BLaER1 (cell line): Measurements from ENCODE around the gene FAM90A1.
"Not testable (repeated sequence)": the region's sequence is repeated elsewhere in the genome, so short reads cannot be mapped to it uniquely, and the experiment has no call there.

ENCODE experiments used
- H3K27ac ChIP-seq: shearing (Covaris generic); formaldehyde crosslinking; 2 replicates; pipeline ENCODE4 v1.8.1; 2022
- H3K27me3 ChIP-seq: shearing (Covaris generic); formaldehyde crosslinking; 2 replicates; pipeline ENCODE4 v1.8.1; 2022
- H3K36me3 ChIP-seq: shearing (Covaris generic); formaldehyde crosslinking; 2 replicates; pipeline ENCODE4 v1.8.1; 2022
- H3K4me1 ChIP-seq: shearing (Covaris generic); formaldehyde crosslinking; 2 replicates; pipeline ENCODE4 v1.8.1; 2022
- H3K4me2 ChIP-seq: shearing (Covaris generic); formaldehyde crosslinking; 2 replicates; pipeline ENCODE4 v1.8.1; 2022
- H3K4me3 ChIP-seq: shearing (Covaris generic); formaldehyde crosslinking; 2 replicates; pipeline ENCODE4 v1.8.1; 2022
- H3K9ac ChIP-seq: shearing (Covaris generic); formaldehyde crosslinking; 2 replicates; pipeline ENCODE4 v1.8.1; 2022
- H3K9me3 ChIP-seq: shearing (Covaris generic); formaldehyde crosslinking; 2 replicates; pipeline ENCODE4 v1.8.1; 2022
- H4K20me1 ChIP-seq: shearing (Covaris generic); formaldehyde crosslinking; 2 replicates; pipeline ENCODE4 v1.8.1; 2022

FAM90A1 gene, protein sequence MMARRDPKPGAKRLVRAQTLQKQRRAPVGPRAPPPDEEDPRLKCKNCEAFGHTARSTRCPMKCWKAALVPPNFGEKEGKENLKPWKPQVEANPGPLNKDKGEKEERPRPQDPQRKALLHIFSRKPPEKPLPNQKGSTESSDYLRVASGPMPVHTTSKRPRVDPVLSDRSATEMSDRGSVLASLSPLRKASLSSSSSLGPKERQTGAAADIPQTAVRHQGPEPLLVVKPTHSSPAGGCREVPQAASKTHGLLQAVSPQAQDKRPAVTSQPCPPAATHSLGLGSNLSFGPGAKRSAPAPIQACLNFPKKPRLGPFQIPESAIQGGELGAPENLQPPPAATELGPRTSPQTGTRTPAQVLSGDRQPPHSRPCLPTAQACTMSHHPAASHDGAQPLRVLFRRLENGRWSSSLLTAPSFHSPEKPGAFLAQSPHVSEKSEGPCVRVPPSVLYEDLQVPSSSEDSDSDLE

DNA sequence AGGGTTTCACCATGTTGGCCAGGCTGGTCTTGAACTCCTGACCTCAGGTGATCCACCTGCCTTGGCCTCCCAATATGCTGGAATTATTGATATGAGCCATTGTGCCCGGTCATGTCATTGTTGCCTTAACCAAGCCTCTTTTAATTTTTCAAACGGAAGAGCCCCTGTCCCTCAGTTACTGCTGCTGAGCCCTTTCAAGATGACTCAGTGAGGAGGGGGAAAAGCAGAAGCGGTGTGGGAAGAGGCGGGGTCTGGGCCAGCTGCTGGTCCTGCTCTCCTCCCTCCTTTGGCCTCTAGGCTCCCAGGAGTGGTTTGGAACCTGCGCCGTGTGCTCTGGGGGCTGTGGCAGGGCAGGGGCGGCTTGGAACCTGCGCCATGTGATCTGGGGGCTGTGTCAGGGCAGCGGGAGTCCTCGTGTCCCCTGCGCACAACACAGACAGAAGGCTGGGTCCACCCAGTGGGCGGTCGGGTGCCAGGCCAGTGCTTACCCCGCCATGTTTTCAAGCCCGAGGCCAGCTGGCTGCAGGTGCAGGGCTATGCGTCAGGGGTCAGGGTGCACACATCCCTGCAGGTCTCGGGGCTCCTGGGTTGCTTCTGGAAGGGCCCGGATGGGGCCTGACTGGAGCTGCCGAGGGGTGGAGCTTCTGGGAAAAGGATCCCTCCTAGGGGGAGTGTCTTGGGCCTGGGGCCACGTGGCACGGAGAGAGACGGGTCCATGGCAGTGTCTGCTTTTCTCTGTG, at the start of gene FAM90A1:
Gene FAM90A1, minus strand, starts transcription at position 627 of the 740 bp plus-strand sequence. CDS start 2,786 bp downstream, outside the sequence.
- H3K4me2 ChIP-seq, result peak within 1 kb of the TSS; percentile 82
- peak within 1 kb of the TSS; percentile 64 for H3K4me3 ChIP-seq
- not testable (repeated sequence) for H4K20me1 ChIP-seq, H3K9me3 ChIP-seq, H3K36me3 ChIP-seq, H3K27me3 ChIP-seq
- H3K27ac ChIP-seq, result peak within 1 kb of the TSS; percentile 56
- H3K4me1 ChIP-seq, result peaks cover 26% of the 10 kb centered on the region
- H3K9ac ChIP-seq, result peak within 1 kb of the TSS; percentile 69

DNA sequence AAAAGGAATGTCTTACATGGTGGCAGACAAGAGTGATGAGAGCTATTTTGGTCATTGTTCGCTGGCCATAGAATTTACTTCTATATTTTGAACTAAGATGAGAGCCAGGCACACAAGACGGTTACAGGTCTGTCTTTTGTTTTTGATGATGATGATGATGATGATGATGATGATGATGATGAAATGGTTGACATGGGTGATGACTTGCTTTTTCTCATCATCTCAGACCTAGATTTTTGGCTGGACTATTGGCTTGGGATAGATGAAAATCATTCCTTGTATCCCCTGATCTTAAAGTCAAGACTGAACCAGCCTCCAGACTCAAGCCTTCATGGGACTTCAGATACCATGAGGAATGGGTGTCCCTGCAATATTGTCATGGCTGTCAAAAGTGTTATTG, 49.0 kb upstream of the FAM90A1 start:
- H3K9ac ChIP-seq, H3K36me3 ChIP-seq, H3K4me2 ChIP-seq, H3K4me1 ChIP-seq, H3K27me3 ChIP-seq, H4K20me1 ChIP-seq, H3K27ac ChIP-seq, H3K9me3 ChIP-seq, H3K4me3 ChIP-seq: not testable (repeated sequence)

GRCh38 chr12:8266706-8267105, 39.3 kb upstream of the FAM90A1 start:
- not testable (repeated sequence) for H3K27me3 ChIP-seq, H3K36me3 ChIP-seq, H3K27ac ChIP-seq, H3K4me3 ChIP-seq, H3K4me2 ChIP-seq, H3K9ac ChIP-seq, H3K4me1 ChIP-seq, H4K20me1 ChIP-seq, H3K9me3 ChIP-seq

DNA sequence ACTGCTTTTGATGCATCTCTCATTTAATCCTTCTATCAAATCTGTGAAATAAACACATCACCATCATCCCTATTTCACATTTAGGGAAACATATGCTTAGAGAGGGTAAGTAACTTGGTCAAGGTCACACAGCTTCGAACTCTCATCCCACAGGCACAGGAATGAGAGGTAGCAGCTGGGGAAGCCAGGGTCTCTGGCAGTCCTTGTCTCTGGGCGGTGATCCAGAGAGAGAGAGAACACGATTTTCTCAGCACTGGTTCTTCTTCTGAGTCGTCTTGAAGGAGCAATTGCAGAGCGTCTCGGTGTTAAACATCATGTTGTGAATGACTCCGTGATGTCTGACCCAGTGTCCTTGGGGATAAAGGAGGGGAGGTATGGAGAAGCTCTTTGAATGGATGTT, 36.8 kb upstream of the FAM90A1 start:
- not testable (repeated sequence) for H3K4me1 ChIP-seq, H3K27me3 ChIP-seq, H3K4me3 ChIP-seq, H3K9ac ChIP-seq, H3K27ac ChIP-seq, H3K9me3 ChIP-seq, H4K20me1 ChIP-seq, H3K36me3 ChIP-seq, H3K4me2 ChIP-seq

GRCh38 chr12:8261111-8261554, 33.7 kb upstream of the FAM90A1 start:
- not testable (repeated sequence) for H3K9ac ChIP-seq, H3K4me3 ChIP-seq, H3K27ac ChIP-seq, H4K20me1 ChIP-seq, H3K27me3 ChIP-seq, H3K36me3 ChIP-seq, H3K4me2 ChIP-seq, H3K9me3 ChIP-seq, H3K4me1 ChIP-seq

- not testable (repeated sequence) for H3K9ac ChIP-seq, H4K20me1 ChIP-seq, H3K9me3 ChIP-seq, H3K4me1 ChIP-seq, H3K27ac ChIP-seq, H3K4me3 ChIP-seq, H3K27me3 ChIP-seq, H3K36me3 ChIP-seq
- H3K4me2 ChIP-seq, result peak overlapping the region; percentile 47
These were observed 28.9 kb upstream of the FAM90A1 start for GRCh38 chr12:8256356-8256755.

DNA sequence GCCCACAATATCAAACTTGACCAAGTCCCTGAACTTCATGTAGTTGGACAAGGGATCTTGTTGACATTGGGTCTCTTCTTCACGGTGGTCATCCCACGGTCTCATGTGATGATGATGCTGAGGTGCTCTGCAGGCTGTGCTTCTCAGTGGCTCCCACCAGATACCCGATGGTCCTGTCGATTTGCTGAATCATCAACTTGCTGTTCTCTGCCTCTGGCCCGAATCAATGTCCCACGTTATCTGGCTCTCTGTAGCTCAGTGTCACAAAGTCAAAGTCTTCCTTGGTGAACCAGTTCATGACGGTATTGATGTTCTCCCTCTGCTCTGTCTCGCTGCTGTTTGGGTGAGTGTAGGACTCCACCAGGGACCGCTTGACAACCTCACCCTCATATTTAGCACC, 27.3 kb upstream of the FAM90A1 start:
- not testable (repeated sequence) for H3K4me3 ChIP-seq, H3K9me3 ChIP-seq, H3K27me3 ChIP-seq, H4K20me1 ChIP-seq, H3K36me3 ChIP-seq, H3K27ac ChIP-seq, H3K4me2 ChIP-seq, H3K9ac ChIP-seq, H3K4me1 ChIP-seq

GRCh38 chr12:8252056-8252818, 24.8 kb upstream of the FAM90A1 start:
- H3K36me3 ChIP-seq, H3K27ac ChIP-seq, H3K4me2 ChIP-seq, H3K27me3 ChIP-seq, H3K4me1 ChIP-seq, H3K9ac ChIP-seq, H3K9me3 ChIP-seq, H3K4me3 ChIP-seq, H4K20me1 ChIP-seq: not testable (repeated sequence)

GRCh38 chr12:8251616-8252015, 24.2 kb upstream of the FAM90A1 start:
- not testable (repeated sequence) for H3K4me3 ChIP-seq, H3K4me2 ChIP-seq

DNA sequence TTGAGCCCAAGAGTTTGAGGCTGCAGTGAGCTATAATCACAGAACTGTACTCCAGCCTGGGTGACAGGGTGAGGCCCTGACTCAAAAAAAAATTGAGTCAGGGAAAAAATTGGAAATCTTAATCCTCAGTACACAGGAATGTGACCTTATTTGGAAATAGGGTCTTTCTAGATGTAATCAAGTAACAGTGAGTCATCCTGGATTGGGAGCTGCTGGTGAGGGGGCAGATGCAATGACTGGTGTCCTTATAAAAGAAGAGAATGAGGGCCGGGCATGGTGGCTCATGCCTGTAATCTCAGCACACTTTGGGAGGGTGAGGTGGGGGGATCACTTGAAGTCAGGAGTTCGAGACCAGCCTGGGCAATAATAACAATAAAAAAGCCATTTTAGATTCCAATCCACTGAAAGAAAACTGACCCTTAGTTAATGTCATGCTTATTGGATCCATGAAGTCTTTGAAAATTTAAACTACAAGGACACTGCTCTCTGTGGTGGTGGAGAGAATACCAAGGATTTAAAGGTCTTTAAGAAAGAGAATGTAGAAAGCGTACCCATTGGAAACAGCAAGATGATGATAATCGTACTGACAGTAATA, 19.6 kb upstream of the FAM90A1 start:
- H3K4me2 ChIP-seq, H3K27me3 ChIP-seq, H3K4me1 ChIP-seq, H3K4me3 ChIP-seq, H3K27ac ChIP-seq, H3K9ac ChIP-seq, H3K36me3 ChIP-seq, H4K20me1 ChIP-seq, H3K9me3 ChIP-seq: not testable (repeated sequence)

More at GRCh38 chr12:8251616-8252015, 24.2 kb upstream of the FAM90A1 start:
- H3K9me3 ChIP-seq, H3K27ac ChIP-seq, H3K9ac ChIP-seq, H3K36me3 ChIP-seq, H3K4me1 ChIP-seq, H3K27me3 ChIP-seq, H4K20me1 ChIP-seq: not testable (repeated sequence)

DNA sequence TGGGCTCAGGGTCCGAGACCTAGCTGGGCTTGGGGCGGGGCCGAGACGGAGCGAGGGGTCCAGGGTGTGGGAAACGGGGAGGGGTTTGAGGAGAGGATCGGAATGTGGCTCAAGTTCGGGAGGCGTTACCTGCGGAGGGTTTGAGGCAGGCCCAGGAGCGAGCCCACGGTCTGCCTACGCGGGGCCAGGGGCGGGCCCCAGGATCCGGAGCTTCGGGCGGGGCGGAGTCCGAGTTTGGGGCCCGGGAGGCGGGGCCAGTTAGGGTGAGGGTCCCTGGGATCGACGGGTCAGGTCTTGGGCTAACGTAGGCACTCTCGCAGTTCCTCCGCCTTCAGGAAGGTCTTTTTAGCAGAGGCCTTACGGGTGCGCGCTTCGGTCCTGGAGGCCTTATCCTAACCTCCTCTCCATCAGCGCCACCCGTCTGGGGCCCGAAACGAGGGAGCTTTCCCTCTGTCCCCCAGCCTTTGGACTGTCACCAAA, 16.3 kb upstream of the FAM90A1 start:
- not testable (repeated sequence) for H4K20me1 ChIP-seq, H3K9me3 ChIP-seq, H3K27me3 ChIP-seq, H3K36me3 ChIP-seq, H3K4me1 ChIP-seq
- Histone ChIP-seq H3K4me2 (peak overlapping the region; percentile 89), H3K4me3 (peak overlapping the region; percentile 70), H3K9ac (peak overlapping the region; percentile 67; the same call in 1 of the 2 replicates), H3K27ac (peak overlapping the region; percentile 6; the same call in 1 of the 2 replicates)

DNA sequence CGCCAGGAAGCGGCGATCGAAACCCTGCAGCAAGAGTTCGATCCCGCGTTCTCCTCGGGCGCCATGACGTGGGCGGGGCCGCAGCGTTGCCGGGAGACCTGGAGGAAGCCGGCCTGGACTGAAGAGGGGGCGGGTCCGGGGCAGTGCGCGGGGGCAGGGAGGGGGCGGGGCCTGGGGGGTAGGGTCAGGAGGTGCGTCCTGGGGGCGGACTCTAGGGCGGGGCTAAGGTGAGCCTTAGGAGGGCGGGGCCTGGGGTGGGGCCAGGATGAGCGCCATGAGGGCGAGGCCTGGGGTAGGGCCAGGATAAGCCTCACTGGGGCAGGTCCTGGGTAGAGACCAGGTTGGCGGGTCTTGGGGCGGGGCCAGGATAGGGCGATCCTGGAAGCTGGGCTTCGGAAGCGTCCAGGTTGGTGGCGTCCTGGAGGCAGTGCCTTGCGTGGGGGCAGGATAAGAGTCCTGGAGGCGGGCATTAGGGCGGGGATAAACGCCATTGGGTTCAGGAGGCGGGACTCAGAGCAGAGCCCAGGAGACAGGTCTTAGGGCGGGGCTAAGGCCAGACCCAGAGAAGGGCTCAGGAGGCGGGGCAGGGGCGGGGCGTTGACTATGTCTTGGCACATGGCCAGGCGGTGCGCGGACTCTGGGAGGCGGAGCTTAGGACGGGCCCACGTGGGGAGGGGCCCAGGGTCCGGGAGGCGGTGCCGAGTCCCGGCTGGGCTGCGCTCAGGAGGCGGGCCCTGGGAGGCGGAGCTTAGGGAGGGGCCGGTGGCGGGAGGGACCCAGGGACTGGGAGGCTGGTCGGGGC, 15.7 kb upstream of the FAM90A1 start:
- Histone ChIP-seq H3K4me2 (peak overlapping the region; percentile 91), H3K9ac (peak overlapping the region; percentile 78), H3K4me3 (peak overlapping the region; percentile 84), H3K27ac (peak overlapping the region; percentile 65; the same call in 1 of the 2 replicates)
- H3K36me3 ChIP-seq, H3K27me3 ChIP-seq, H4K20me1 ChIP-seq, H3K4me1 ChIP-seq, H3K9me3 ChIP-seq: not testable (repeated sequence)

DNA sequence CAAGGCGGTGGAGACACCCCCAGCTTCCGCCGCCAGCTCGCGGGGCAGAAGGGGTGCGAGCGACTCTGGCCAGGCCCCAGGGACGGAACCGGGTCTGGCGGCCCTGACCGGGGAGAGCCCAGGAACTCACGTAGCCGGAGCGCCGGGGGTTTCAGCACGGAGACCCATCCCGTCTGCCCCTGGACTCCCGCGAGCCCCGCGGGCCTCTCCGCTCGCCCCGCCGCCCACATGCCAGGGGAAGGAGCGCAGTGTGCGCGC, 15.1 kb upstream of the FAM90A1 start:
- not testable (repeated sequence) for H3K4me1 ChIP-seq, H3K36me3 ChIP-seq, H3K27me3 ChIP-seq, H4K20me1 ChIP-seq, H3K9me3 ChIP-seq
- Histone ChIP-seq H3K27ac (peak overlapping the region; percentile 65; the same call in 1 of the 2 replicates), H3K4me2 (peak overlapping the region; percentile 91), H3K4me3 (peak overlapping the region; percentile 84), H3K9ac (peak overlapping the region; percentile 78)
